Measurements from ENCODE around the gene PPOX. TPM values are rescaled to one million over a fixed set of nuclear protein-coding genes. Genes with fewer than 3 reads are reported as not detected.

PPOX gene
- total RNA-seq, 2 experiments from 2014 or later: 32.9 to 33.2 TPM

GRCh38 chr1:161131523-161132409 lies 34.5 kb upstream of the PPOX start:
- Mint-ChIP-seq H3K27ac (no peak overlapping the region), H3K4me1 (peaks cover 52% of the 10 kb centered on the region), H3K4me3 (no peak overlapping the region), H3K36me3 (ENCODE audit: low read depth) (peaks cover 47% of the 10 kb centered on the region), H3K27me3 (no peaks in the 10 kb centered on the region), H3K9me3 (no peaks in the 10 kb centered on the region)
- POLR2A ChIA-PET: interaction anchor here (0.9 to 4.8 kb wide), 14 partner anchors 11 to 450 kb away, joined by 3 to 45 read pairs (median 4); partner anchors contain the start of genes ARHGAP30, TOMM40L, TSTD1 and UFC1
- CTCF ChIA-PET: interaction anchor here (0.8 to 3.5 kb wide), 15 partner anchors 8 to 250 kb away, joined by 3 to 21 read pairs (median 5); partner anchors contain the start of genes ARHGAP30, KLHDC9, NIT1 and PFDN2
- no peak for DNase-seq

DNA sequence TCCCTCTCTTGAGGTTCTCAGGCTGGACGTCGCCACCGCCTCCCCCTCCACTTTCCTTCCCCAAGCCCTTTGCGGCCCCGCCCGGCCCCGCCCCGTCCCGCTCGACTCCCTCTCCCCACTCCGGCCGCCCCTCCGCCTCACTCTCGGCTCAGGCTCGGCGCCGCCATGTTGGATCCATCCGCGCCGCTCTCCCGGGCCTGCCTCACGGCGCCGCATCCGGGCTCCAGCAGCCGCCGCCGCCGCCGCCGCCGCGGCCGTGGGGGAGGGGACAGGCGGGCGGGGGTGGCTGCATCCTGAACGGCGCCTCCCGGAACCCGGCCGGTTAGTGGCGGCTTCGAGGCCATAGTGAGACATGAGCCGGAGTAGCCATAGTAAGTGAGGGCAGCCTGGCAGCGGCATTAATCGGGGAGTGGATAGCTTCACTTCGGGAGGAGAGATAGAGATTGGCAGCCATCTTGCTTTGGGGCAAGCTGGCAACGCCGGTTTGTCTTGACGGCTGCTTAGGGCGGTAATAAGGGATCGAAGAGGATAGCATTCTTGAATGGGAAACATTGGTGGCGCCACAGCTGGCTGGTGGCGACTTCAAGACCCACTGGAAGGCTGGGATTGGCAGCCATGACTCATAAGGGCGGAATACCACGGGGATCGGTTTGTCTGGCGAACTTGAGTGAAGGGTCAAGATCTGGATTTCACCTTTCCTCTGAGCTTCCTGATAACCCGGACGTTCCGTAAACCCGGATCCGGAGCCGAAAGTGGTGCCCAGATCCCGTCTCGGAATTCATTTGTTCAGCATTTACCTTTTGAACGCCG lies 33.6 kb upstream of the PPOX start, which contains the start of gene DEDD:
Gene DEDD (minus strand): TSS at position 258 of the 810 bp plus-strand sequence. CDS start 8,205 bp downstream, outside the sequence.
- DNase-seq: peak; percentile 94
- Mint-ChIP-seq H3K4me1 (peaks cover 43% of the 10 kb centered on the region), H3K27ac (no peak within 1 kb of the TSS), H3K4me3 (no peak within 1 kb of the TSS), H3K9me3 (no peaks in the 10 kb centered on the region), H3K27me3 (no peaks in the 10 kb centered on the region), H3K36me3 (ENCODE audit: low read depth) (peaks cover 38% of the 10 kb centered on the region)
- ChIA-PET POLR2A (interaction anchor here (0.6 to 4.8 kb wide), 23 partner anchors 10 to 451 kb away, joined by 3 to 45 read pairs (median 4); partner anchors contain the start of genes ARHGAP30, KLHDC9, LY9 and NDUFS2), CTCF (interaction anchor here (1.0 to 3.5 kb wide), 15 partner anchors 7 to 405 kb away, joined by 3 to 21 read pairs (median 4); partner anchors contain the start of genes ARHGAP30, KLHDC9, NIT1 and PFDN2)

- H3K4me1 Mint-ChIP-seq: peaks cover 39% of the 10 kb centered on the region
- no peak for DNase-seq
- no peaks in the 10 kb centered on the region for H3K9me3 Mint-ChIP-seq
- no peak overlapping the region for H3K4me3 Mint-ChIP-seq
- H3K36me3 Mint-ChIP-seq (ENCODE audit: low read depth): peaks cover 32% of the 10 kb centered on the region
- no peaks in the 10 kb centered on the region for H3K27me3 Mint-ChIP-seq
- POLR2A ChIA-PET: interaction anchor here (0.6 to 4.8 kb wide), 23 partner anchors 9 to 451 kb away, joined by 3 to 45 read pairs (median 4); partner anchors contain the start of genes ARHGAP30, KLHDC9, LY9 and NDUFS2
- CTCF ChIA-PET: interaction anchor here (1.0 to 3.5 kb wide), 12 partner anchors 15 to 406 kb away, joined by 3 to 21 read pairs (median 4); partner anchors contain the start of genes ARHGAP30, KLHDC9, NIT1 and PFDN2
- H3K27ac Mint-ChIP-seq: no peak overlapping the region
Observed at GRCh38 chr1:161133220-161133740, 32.9 kb upstream of the PPOX start.

DNA sequence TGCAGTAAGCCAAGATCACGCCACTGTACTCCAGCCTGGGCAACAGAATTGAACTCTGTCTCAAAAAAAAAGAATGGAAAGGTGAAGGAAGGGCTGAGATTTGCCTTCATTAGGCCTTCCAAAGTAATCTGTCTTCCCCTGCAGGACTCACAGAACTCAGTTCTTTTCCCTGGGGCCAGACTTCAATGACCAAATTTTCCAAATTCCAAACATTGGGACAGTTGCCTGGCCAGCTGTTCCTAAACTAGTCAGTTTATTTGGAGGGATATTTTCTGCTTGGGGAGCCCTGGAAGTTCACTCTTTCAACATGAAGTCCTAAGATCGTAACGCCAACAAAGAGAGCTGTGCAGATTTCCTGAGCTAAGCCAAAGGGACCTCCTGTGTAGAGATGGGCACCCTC lies 28.3 kb upstream of the PPOX start:
- ChIA-PET POLR2A (interaction anchor here (0.6 to 2.3 kb wide), 5 partner anchors 9 to 301 kb away, joined by 3 to 9 read pairs (median 4); partner anchors contain the start of genes NIT1, PFDN2 and UFC1), CTCF (interaction anchor here (0.6 to 1.6 kb wide), 12 partner anchors 9 to 463 kb away, joined by 3 to 7 read pairs (median 3); partner anchors contain the start of genes UFC1 and USF1)
- Mint-ChIP-seq H3K27me3 (no peaks in the 10 kb centered on the region), H3K4me3 (no peak overlapping the region), H3K36me3 (ENCODE audit: low read depth) (peaks cover 8% of the 10 kb centered on the region), H3K27ac (no peak overlapping the region), H3K9me3 (no peaks in the 10 kb centered on the region), H3K4me1 (peaks cover 9% of the 10 kb centered on the region)
- DNase-seq: no peak

DNA sequence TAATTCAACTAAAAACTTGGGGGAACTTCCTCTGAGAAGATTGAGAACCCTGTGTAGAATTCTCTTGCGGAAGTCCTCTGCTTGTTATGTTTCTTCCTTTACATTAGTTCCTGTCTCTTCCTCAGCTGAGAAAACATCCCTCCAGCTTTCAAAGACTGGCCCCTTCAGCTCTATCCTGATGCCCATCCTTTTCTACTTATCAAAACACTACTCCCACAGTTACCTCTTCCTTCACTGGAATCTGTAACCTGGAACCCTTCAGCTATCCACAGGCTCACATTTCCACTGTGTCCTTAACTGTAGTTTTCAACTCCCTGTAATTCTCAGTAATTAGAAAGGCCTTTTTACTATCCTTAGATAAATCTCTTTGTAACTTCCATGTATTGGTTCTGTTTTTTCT lies 27.8 kb upstream of the PPOX start:
- no peak overlapping the region for H3K4me3 Mint-ChIP-seq
- POLR2A ChIA-PET: interaction anchor here (0.6 to 2.3 kb wide), 4 partner anchors 9 to 41 kb away, joined by 3 to 9 read pairs (median 4); partner anchors contain the start of genes NIT1, PFDN2 and UFC1
- CTCF ChIA-PET: interaction anchor here (0.6 to 1.6 kb wide), 13 partner anchors 9 to 463 kb away, joined by 3 to 7 read pairs (median 3); partner anchors contain the start of genes UFC1 and USF1
- peak overlapping the region; percentile 21 for H3K27ac Mint-ChIP-seq
- H3K4me1 Mint-ChIP-seq: peaks cover 9% of the 10 kb centered on the region
- no peaks in the 10 kb centered on the region for H3K9me3 Mint-ChIP-seq
- DNase-seq: no peak
- peaks cover 8% of the 10 kb centered on the region for H3K36me3 Mint-ChIP-seq (ENCODE audit: low read depth)
- no peaks in the 10 kb centered on the region for H3K27me3 Mint-ChIP-seq

- H3K27ac Mint-ChIP-seq: no peak overlapping the region
- POLR2A ChIA-PET: interaction anchor here (1.3 to 2.3 kb wide), 2 partner anchors 14 to 23 kb away, joined by 3 to 9 read pairs; partner anchors contain the start of gene UFC1
- peaks cover 9% of the 10 kb centered on the region for H3K4me1 Mint-ChIP-seq
- no peaks in the 10 kb centered on the region for H3K27me3 Mint-ChIP-seq
- CTCF ChIA-PET: interaction anchor here (0.9 to 2.1 kb wide), 3 partner anchors 8 to 142 kb away, joined by 3 to 6 read pairs (median 6); no protein-coding TSS in a partner anchor
- no peaks in the 10 kb centered on the region for H3K9me3 Mint-ChIP-seq
- no peak overlapping the region for H3K4me3 Mint-ChIP-seq
- H3K36me3 Mint-ChIP-seq (ENCODE audit: low read depth): peaks cover 8% of the 10 kb centered on the region
- DNase-seq: peak; percentile 44
Observed at GRCh38 chr1:161139766-161140165, 26.5 kb upstream of the PPOX start.

- Mint-ChIP-seq H3K4me1 (peaks cover 4% of the 10 kb centered on the region), H3K9me3 (no peaks in the 10 kb centered on the region), H3K27me3 (no peaks in the 10 kb centered on the region), H3K4me3 (no peak overlapping the region), H3K36me3 (ENCODE audit: low read depth) (peaks cover 2% of the 10 kb centered on the region), H3K27ac (no peak overlapping the region)
- DNase-seq: no peak
- CTCF ChIA-PET: interaction anchor here (0.6 to 2.2 kb wide), 12 partner anchors 9 to 151 kb away, joined by 3 to 10 read pairs (median 4); partner anchors contain the start of genes ARHGAP30 and PPOX
- POLR2A ChIA-PET: interaction anchor here (1.1 to 3.1 kb wide), 4 partner anchors 8 to 95 kb away, joined by 3 to 11 read pairs (median 4); partner anchors contain the start of genes DEDD, PFDN2, UFC1 and USF1
Observed at GRCh38 chr1:161140755-161141400, 25.3 kb upstream of the PPOX start.

- ChIA-PET CTCF (interaction anchor here (1.1 kb wide), 1 partner anchor 10 kb away, joined by 3 read pairs; no protein-coding TSS in a partner anchor), POLR2A (no interaction called here)
- no peaks in the 10 kb centered on the region for H3K27me3 Mint-ChIP-seq
- H3K36me3 Mint-ChIP-seq (ENCODE audit: low read depth): no peaks in the 10 kb centered on the region
- H3K9me3 Mint-ChIP-seq: no peaks in the 10 kb centered on the region
- no peak overlapping the region for H3K27ac Mint-ChIP-seq
- H3K4me1 Mint-ChIP-seq: no peaks in the 10 kb centered on the region
- no peak for DNase-seq
- no peak overlapping the region for H3K4me3 Mint-ChIP-seq
Observed at GRCh38 chr1:161145832-161146231, 20.4 kb upstream of the PPOX start.

- peak overlapping the region; percentile 92 for H3K4me3 Mint-ChIP-seq
- CTCF ChIA-PET: interaction anchor here (0.7 to 3.9 kb wide), 12 partner anchors 10 to 161 kb away, joined by 3 to 36 read pairs (median 3); partner anchors contain the start of genes ARHGAP30, DEDD, F11R and PPOX
- peaks cover 23% of the 10 kb centered on the region for H3K4me1 Mint-ChIP-seq
- peaks cover 27% of the 10 kb centered on the region for H3K36me3 Mint-ChIP-seq (ENCODE audit: low read depth)
- POLR2A ChIA-PET: interaction anchor here (0.9 to 4.1 kb wide), 17 partner anchors 12 to 316 kb away, joined by 3 to 63 read pairs (median 9); partner anchors contain the start of genes ARHGAP30, B4GALT3, DEDD and NDUFS2
- no peak for DNase-seq
- no peaks in the 10 kb centered on the region for H3K27me3 Mint-ChIP-seq
- H3K9me3 Mint-ChIP-seq: no peaks in the 10 kb centered on the region
- H3K27ac Mint-ChIP-seq: peak overlapping the region; percentile 98
Observed at GRCh38 chr1:161153176-161153575, 13.1 kb upstream of the PPOX start.

DNA sequence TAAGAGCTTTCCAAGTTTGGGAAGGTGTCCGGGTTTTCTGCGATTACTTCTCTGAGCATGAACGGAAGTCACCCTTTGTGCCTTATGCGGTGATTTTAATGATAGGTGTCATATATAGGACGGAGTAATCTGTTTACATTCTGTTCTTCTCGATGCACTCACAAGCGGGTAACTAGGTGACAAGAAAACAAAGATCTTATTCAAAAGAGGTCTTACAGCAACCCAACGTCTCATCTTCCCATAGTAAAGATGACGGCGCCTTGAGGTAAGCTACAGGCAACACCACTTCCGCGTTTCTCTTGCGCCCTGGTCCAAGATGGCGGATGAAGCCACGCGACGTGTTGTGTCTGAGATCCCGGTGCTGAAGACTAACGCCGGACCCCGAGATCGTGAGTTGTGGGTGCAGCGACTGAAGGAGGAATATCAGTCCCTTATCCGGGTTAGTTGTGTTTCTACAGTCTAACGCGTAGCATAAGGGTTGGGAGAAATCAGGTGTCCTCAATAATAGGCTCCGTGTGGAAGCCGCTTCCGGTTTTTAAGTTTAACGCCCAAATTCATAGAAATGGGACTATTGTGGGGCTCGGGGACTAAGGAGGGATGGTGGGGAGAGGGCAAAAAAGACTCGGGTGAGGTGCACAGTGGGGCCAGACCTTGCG lies 12.4 kb upstream of the PPOX start, which contains the start of gene UFC1:
Gene UFC1 (plus strand): TSS at position 297 of the 656 bp plus-strand sequence. CDS start 20 bp downstream, at position 317.
- no peaks in the 10 kb centered on the region for H3K9me3 Mint-ChIP-seq
- CTCF ChIA-PET: interaction anchor here (0.6 to 3.9 kb wide), 13 partner anchors 11 to 152 kb away, joined by 3 to 36 read pairs (median 3); partner anchors contain the start of genes ARHGAP30, DEDD, F11R and PPOX
- peak within 1 kb of the TSS; percentile 98 for H3K27ac Mint-ChIP-seq
- peaks cover 30% of the 10 kb centered on the region for H3K4me1 Mint-ChIP-seq
- H3K36me3 Mint-ChIP-seq (ENCODE audit: low read depth): peaks cover 33% of the 10 kb centered on the region
- POLR2A ChIA-PET: interaction anchor here (0.6 to 4.1 kb wide), 18 partner anchors 13 to 317 kb away, joined by 3 to 63 read pairs (median 8); partner anchors contain the start of genes ARHGAP30, B4GALT3, DEDD and NDUFS2
- peak; percentile 85 for DNase-seq
- H3K4me3 Mint-ChIP-seq: peak within 1 kb of the TSS; percentile 92
- H3K27me3 Mint-ChIP-seq: no peaks in the 10 kb centered on the region

Data from activated CD4-positive, alpha-beta memory T cell treated with anti-CD3 and anti-CD28 coated beads, Interleukin-2, amount 10 ng/mL, durations not matched to agents 7 days and 5 days (primary cell).